Adrenal gland (tissue), 12 donors: ENCODE measurements around the gene HYAL2. TPM values are rescaled to one million over a fixed set of nuclear protein-coding genes. Genes with fewer than 3 reads are reported as not detected.

Source experiments
- DNase-seq, 7 donors: peaks; one replicate each; pipeline ENCODE4 v3.0.0-alpha.2; 2019 to 2020
- H3K27ac ChIP-seq, 5 donors: fragments of 200-600 bp; sonication (generic) in 4 of 5; 1 replicate in 3 of 5; 2 replicates in 2 of 5; pipeline versions ENCODE4 v1.5.1 to v1.8.0; 2016 to 2020; ENCODE audit warnings: mild to moderate bottlenecking in 1 of 5
- H3K27me3 ChIP-seq: fragments of 200-600 bp; 2 replicates; pipeline ENCODE4 v1.8.0; 2021
- H3K36me3 ChIP-seq, 2 donors: fragments of 200-600 bp; replicated peaks in 1 of 2; 1 replicate in 1 of 2; 2 replicates in 1 of 2; pipeline versions ENCODE4 v1.5.1 to v1.8.0; 2018 to 2022
- H3K4me1 ChIP-seq, 2 donors: fragments of 200-600 bp; replicated peaks in 1 of 2; 1 replicate in 1 of 2; 2 replicates in 1 of 2; pipeline versions ENCODE4 v1.5.1 to v1.8.0; 2018 to 2021
- H3K4me3 ChIP-seq, 4 donors: fragments of 200-600 bp; sonication (generic) in 3 of 4; one replicate each; pipeline ENCODE4 v1.5.1; 2016 to 2018
- H3K9me3 ChIP-seq, 3 donors: fragments of 200-600 bp; sonication (generic) in 1 of 3; replicated peaks in 1 of 3; 1 replicate in 2 of 3; 2 replicates in 1 of 3; pipeline versions ENCODE4 v1.5.1 to v1.8.0; 2016 to 2021
- POLR2A ChIP-seq, 2 donors: fragments of 450-650 bp; IDR thresholded peaks; one replicate each; pipeline ENCODE4 v1.6.1; 2017; ENCODE audit warnings: antibody characterized with exemption in 2 of 2, mild to moderate bottlenecking in 2 of 2, moderate library complexity in 1 of 2
- WGBS, 4 donors: extraction: QIAGEN DNeasy Blood & Tissue Kit in 2 of 4; methylation state at CpG; one replicate each; pipeline versions ENCODE4 v1.1.5 to v1.1.7; 2013 to 2017; 5-methylcytosine and 5-hydroxymethylcytosine counted together
- intact Hi-C, 2 donors: fragments of 100-400 bp; cut with DNase I; formaldehyde crosslinking; loops; one replicate each; pipeline versions ENCODE4 v1.14.1 to v1.15.0; 2022 to 2023
- polyA plus RNA-seq, 3 donors: library from polyadenylated mRNA; stranded (reverse); fragments of 200-250 nt in 2 of 3; fragments of 350-450 nt in 1 of 3; fragmentation: Illumina TruSeq in 1 of 3; extraction: RNeasy Lipid Tissue Mini Kit (QIAGEN cat#74804) in 1 of 3; gene quantifications; one replicate each; pipeline ENCODE4 v1.2.3, GENCODE V29; 2013 to 2014
- total RNA-seq, 9 donors: library from RNA; depleted of rRNA in 4 of 9; stranded (reverse); fragments of >200 nt in 4 of 9; fragments of 120-200 nt in 1 of 9; fragmentation: NEBNext Ultra II Directional in 1 of 9; extraction: Animal tissue kit (Norgen Biotek cat#: 25700) in 1 of 9; gene quantifications; one replicate each; pipeline versions ENCODE4 v1.1.0 to v1.2.4, GENCODE V29; 2013 to 2023
- TF ChIP-seq, protein P1 (sequence below), 6 experiments: fragments of 450-650 bp in 4 of 6; fragments of 200-600 bp in 2 of 6; sonication (generic) in 1 of 6; IDR thresholded peaks; 1 replicate in 5 of 6; 2 replicates in 1 of 6; pipeline versions ENCODE4 v1.5.1 to v1.8.0; 2016 to 2021; ENCODE audit warnings: antibody characterized with exemption in 6 of 6, mild to moderate bottlenecking in 2 of 6, moderate library complexity in 1 of 6
- donor health status: healthy with polysubstance abuse.
- donor health status: Bipolar disorder and iron deficiency.
- donor health status: DM: yes; HTN: yes; CAD: no.
- donor health status: DM: no; HTN: no; CAD: no.
- donor health status: DM: no; HTN: no; CAD: no.
- donor health status: DM: yes; HTN: yes; CAD: no.

The HYAL2 gene
- total and polyA plus RNA-seq, 12 donors = 28.0 to 186 (median 99.8) TPM

DNA sequence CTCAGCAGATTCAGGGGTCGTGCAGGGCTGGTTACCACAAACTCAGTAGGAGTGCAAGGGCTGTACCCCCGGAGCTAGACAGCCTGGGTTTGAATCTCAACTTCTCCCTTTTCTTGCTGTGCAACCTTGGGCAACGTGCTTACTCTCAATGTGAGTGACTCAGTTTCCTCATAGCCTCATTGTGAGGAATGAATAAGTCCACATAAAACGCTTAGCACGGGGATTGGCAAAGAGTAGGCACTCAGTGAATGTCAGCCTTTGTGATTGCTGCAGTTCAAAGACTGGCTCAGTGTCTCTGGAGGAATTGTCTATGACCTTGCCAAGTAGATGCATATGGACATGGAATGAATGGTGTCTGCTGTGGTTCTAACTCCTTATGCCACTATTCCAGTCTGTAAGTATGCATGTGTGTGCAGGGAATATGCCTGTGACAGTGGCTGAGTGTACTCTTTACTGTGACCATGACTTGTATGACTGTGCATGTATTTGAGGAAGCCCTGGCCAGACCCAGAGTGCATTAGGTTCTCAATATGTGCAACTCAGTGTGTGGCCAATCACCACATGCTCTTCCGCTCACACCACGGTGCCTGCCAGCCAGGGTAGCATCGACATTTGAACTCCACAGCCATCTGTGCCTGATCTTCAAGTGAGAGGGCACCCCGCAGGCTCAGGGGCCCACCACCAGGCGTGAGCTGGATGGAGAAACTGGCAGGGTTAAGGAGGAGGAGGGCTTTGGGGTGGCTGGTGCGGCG lies 22.4 kb downstream of the HYAL2 start:
- WGBS, 4 donors = 43 to 54% (median 44%) methylated on average over 11 to 12 of the region's 12 CpGs
- Histone ChIP-seq H3K27me3 (no peaks in the 10 kb centered on the region), H3K4me1 (peaks cover 26 to 48% of the 10 kb centered on the region in 2 donors), H3K9me3 (no peaks in the 10 kb centered on the region), H3K4me3 (peak overlapping the region in 2 of 4 donors; percentile 26 to 52), H3K27ac (peak overlapping the region; percentile 75 to 95 (median 93)), H3K36me3 (no peaks in the 10 kb centered on the region)
- intact Hi-C loops = no loop called here
- TF ChIP-seq, protein P1, sequence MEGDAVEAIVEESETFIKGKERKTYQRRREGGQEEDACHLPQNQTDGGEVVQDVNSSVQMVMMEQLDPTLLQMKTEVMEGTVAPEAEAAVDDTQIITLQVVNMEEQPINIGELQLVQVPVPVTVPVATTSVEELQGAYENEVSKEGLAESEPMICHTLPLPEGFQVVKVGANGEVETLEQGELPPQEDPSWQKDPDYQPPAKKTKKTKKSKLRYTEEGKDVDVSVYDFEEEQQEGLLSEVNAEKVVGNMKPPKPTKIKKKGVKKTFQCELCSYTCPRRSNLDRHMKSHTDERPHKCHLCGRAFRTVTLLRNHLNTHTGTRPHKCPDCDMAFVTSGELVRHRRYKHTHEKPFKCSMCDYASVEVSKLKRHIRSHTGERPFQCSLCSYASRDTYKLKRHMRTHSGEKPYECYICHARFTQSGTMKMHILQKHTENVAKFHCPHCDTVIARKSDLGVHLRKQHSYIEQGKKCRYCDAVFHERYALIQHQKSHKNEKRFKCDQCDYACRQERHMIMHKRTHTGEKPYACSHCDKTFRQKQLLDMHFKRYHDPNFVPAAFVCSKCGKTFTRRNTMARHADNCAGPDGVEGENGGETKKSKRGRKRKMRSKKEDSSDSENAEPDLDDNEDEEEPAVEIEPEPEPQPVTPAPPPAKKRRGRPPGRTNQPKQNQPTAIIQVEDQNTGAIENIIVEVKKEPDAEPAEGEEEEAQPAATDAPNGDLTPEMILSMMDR (IDR thresholded peaks at IDR 0.05) = no peak
- TF ChIP-seq POLR2A (IDR thresholded peaks at IDR 0.05) = no peak
- peak in 4 of 7 donors; percentile 36 to 69 (median 62) for DNase-seq

GRCh38 chr3:50299638-50299928 lies 23.0 kb downstream of the HYAL2 start:
- Histone ChIP-seq H3K27ac (peak overlapping the region; percentile 75 to 95 (median 93)), H3K36me3 (no peaks in the 10 kb centered on the region), H3K27me3 (no peaks in the 10 kb centered on the region), H3K4me1 (peaks cover 26 to 48% of the 10 kb centered on the region in 2 donors), H3K9me3 (no peaks in the 10 kb centered on the region), H3K4me3 (peak overlapping the region in 2 of 4 donors; percentile 26 to 52)
- intact Hi-C loops = no loop called here
- no peak for TF ChIP-seq POLR2A (IDR thresholded peaks at IDR 0.05)
- TF ChIP-seq, protein P1 (IDR thresholded peaks at IDR 0.05) = no peak
- DNase-seq = no peak
- WGBS, 4 donors = 0 to 1% (median 1%) methylated on average over 6 to 12 of the region's 12 CpGs

- H3K4me1 ChIP-seq = peaks cover 26 to 48% of the 10 kb centered on the region in 2 donors
- intact Hi-C loops = no loop called here
- peak within 1 kb of the TSS in 3 of 4 donors; percentile 22 to 59 (median 37) for H3K4me3 ChIP-seq
- TF ChIP-seq, protein P1 (IDR thresholded peaks at IDR 0.05) = peak; percentile 16 to 69 (median 48)
- TF ChIP-seq POLR2A (IDR thresholded peaks at IDR 0.05) = peak; percentile 89 to 97
- no peaks in the 10 kb centered on the region for H3K27me3 ChIP-seq
- H3K36me3 ChIP-seq = no peaks in the 10 kb centered on the region
- DNase-seq = peak; percentile 99 to 100 (median 100)
- H3K9me3 ChIP-seq = no peaks in the 10 kb centered on the region
- peak within 1 kb of the TSS; percentile 75 to 95 (median 93) for H3K27ac ChIP-seq
- 0 to 1% (median 1%) methylated on average over 17 to 61 of the region's 61 CpGs for WGBS, 4 donors
Measured at GRCh38 chr3:50298836-50299637, 23.5 kb downstream of the HYAL2 start, which contains the start of the genes HYAL3 and NAA80. Gene HYAL3, minus strand, starts transcription at chr3:50299405. Its CDS starts 3,803 bp downstream, at chr3:50295602. Gene NAA80, minus strand, starts transcription at chr3:50299405. Its CDS starts 1,942 bp downstream, at chr3:50297463.
